GM12874 (cell line): ENCODE results near the gene C20orf144.

ENCODE experiments used
- CTCF ChIP-seq: IDR thresholded peaks from 2 replicates; pipeline ENCODE4 v1.5.1; 2011; ENCODE audit warnings: low read depth, mild to moderate bottlenecking, control low read depth, low read length, moderate library complexity; ENCODE audit not compliant: insufficient read depth

The C20orf144 gene

GRCh38 chr20:33673114-33673409 is 10.9 kb downstream of the C20orf144 start:
- no peak for TF ChIP-seq CTCF

- TF ChIP-seq CTCF, result no peak
Observed at GRCh38 chr20:33673410-33674293, 11.5 kb downstream of the C20orf144 start.

GRCh38 chr20:33674294-33675135 is 12.4 kb downstream of the C20orf144 start, which contains the start of gene NECAB3:
NECAB3 (minus strand) TSS chr20:33674428; CDS start chr20:33674352, 76 bp downstream.
- TF ChIP-seq CTCF, result no peak

GRCh38 chr20:33675136-33675959 is 13.2 kb downstream of the C20orf144 start:
- TF ChIP-seq CTCF, result no peak

GRCh38 chr20:33676121-33676520 is 14.0 kb downstream of the C20orf144 start:
- TF ChIP-seq CTCF, result no peak

- TF ChIP-seq CTCF, result no peak
Observed at GRCh38 chr20:33676652-33677645, 14.8 kb downstream of the C20orf144 start.
